LNCAP (cell line): Measurements from ENCODE around the gene RHBDD3.

ENCODE experiments used
- TF ChIP-seq, protein P1 (sequence below): fragments of 450-650 bp; IDR thresholded peaks from 2 replicates; pipeline ENCODE4 v1.5.1; 2017; ENCODE audit warnings: mild to moderate bottlenecking

The RHBDD3 gene

DNA sequence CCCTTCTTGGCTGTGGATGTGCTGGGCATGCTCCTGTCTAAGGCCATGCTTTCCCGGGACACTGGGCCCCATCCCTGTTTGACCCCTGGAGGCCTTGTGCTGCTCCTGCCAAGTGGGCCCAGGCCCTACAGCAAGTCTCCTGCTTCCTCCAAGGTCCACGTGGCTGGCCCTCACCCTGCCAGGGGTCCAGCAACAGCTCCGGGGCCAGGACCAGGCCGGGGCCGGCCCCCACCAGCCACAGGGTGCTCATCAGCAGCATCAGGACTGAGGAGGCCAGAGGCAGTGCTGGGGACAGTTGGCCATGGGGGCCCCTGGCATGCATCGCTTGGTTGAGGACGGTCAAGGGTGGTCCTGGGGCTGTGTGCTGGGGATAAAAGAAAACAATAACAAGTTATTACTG, 2.5 kb downstream of the RHBDD3 start:
- TF ChIP-seq, protein P1, sequence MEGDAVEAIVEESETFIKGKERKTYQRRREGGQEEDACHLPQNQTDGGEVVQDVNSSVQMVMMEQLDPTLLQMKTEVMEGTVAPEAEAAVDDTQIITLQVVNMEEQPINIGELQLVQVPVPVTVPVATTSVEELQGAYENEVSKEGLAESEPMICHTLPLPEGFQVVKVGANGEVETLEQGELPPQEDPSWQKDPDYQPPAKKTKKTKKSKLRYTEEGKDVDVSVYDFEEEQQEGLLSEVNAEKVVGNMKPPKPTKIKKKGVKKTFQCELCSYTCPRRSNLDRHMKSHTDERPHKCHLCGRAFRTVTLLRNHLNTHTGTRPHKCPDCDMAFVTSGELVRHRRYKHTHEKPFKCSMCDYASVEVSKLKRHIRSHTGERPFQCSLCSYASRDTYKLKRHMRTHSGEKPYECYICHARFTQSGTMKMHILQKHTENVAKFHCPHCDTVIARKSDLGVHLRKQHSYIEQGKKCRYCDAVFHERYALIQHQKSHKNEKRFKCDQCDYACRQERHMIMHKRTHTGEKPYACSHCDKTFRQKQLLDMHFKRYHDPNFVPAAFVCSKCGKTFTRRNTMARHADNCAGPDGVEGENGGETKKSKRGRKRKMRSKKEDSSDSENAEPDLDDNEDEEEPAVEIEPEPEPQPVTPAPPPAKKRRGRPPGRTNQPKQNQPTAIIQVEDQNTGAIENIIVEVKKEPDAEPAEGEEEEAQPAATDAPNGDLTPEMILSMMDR, result no peak

DNA sequence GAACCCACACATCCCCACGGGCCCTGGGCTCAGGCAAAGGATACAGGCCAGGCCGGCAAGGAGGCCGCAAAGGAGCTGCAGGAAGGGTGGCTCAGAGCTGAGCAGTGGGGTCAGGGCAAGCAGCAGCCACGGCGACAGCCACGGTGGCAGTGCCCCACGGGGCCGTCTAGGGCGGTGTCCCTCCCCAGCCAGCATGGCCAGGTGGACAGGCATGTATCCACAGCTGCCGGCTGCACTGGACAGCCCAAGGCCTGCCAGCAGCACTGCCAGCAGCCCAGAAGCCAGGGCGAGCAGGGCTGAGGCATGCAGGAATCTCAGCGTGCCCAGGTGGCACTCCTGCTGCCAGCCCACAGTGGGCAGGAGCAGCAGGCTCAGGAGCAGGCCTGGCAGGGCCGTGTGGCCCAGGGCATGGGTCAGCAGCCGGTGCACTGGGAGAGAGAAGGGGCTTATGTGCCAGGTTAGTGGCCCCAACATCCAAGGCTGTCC, 3.9 kb downstream of the RHBDD3 start:
- TF ChIP-seq, protein P1, result no peak

DNA sequence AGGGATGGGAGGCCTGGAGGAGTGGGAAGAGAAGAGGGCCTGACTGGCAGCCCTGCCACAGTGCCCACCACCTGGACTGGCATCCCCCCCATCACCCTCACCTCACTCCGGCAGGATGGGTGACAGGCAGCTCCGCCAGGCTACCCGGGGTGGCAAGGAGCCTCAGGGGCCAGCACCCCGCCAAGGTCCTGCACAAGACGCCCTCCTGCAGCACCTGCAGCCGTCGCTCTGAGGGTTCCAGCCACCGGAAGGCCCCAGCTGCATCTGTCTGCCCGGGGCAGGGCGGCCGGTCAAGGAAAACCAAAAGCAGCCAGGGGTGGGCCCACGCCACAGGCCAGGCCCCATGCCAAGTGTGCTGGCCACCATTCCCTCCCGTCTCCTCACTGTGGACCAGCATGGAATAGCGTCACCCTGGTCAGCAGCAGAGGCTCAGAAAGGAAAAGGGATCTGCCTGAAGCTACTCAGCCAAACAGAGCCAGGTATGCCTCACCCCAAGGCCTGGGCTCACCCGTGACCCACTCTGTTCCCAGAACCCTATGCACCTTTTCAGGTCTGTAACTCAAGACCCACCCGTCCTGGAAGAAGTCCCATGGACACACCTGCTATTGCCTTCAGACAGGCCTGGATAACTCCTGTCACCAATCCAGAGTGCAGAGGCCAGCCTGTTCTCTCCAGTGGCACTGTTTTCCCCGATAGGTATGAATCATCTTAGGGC, 7.0 kb downstream of the RHBDD3 start:
- TF ChIP-seq, protein P1, result no peak

DNA sequence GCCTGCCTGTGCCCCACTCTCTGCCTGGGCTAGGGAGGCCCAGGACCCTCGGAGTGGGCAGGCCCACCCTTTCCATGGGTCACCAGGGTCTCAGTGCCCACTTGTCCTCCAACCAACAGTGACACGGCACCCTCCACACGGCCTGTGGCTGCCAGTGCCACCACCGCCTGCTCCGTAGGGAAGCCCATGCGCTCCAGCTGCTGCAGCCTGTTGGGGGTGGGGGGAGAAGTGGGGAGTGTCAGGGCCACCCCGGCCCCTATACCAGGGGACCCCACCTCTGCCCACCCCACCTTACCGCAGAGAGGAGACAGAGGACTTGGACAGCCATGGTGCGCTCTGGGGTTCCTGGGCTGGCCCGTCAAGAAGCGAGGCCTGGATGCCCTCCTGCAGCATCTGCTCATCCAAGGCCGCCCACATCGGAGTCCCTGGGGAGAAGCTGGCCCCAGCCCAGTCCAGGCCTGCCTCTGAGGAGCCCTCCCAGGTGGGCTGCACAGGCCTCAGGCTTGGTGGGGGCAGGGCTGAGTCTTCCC, 7.7 kb downstream of the RHBDD3 start:
- TF ChIP-seq, protein P1, result no peak

DNA sequence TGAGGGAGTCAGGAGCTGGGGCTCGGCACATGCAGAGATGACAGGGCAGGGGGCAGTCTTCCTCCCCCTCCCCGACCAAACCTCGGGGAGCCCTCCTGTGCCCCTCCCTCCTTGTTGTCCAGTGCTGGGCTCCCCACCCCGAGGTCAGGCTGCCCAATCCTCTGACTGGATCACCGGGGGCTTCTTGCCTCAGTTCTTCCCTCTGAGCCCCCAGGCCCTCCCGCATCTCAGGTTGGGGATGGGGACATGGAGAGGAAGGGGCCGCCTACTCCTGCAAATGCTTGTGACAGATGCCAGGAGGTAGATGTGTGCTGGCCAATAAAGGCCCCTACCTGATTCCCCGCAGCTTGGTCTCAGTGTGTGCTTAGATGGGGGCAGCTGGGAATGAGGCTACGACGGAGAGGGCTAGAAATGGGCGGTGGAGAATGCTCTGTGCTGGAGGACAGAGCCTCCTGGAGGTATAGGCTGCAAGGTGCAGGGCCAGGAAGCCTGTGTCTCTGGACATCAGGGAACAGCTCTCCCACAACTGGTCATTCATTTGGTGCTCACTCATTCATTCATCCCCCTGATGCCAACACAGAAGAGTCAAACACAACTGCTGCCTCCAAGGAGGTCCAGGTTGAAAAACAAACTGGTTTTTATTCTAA, 8.4 kb downstream of the RHBDD3 start:
- TF ChIP-seq, protein P1, result no peak

DNA sequence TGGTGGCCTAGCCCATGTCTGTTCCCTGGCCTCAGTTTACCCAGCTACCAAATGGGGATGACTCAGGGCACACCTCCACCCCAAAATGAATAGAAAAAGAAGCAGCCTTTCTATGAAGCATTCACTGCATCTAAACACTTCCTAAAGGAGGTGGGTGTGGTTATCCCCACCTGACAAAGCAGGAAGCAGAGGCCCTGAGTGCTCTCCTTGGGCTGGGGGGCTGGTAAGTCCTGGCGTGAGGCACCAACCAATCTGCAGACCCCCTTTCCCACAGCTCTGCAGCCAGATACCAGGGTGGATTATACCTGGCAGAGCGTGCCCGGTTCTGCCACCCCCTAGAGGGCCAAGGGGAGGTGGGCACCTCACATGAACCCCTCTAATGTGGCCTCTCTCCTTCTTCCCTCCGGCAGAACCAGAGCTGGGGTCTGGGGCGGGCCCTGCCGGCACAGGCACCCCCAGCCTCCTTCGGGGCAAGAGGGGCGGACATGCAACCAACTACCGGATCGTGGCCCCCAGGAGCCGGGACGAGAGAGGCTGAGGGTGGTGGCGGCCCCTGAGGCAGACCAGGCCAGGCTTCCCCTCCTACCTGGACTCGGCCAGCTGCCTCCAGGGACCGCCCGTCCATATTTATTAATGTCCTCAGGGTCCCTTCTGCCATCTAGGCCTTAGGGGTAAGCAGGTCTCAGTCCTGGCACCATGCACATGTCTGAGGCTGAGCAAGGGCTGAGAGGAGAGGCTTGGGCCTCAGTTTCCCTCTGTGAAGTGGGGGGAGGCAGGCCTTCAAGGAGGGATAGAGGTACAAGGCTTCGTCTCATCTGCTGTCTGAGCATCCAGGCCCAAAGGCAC, 9.2 kb downstream of the RHBDD3 start:
- TF ChIP-seq, protein P1, result no peak

DNA sequence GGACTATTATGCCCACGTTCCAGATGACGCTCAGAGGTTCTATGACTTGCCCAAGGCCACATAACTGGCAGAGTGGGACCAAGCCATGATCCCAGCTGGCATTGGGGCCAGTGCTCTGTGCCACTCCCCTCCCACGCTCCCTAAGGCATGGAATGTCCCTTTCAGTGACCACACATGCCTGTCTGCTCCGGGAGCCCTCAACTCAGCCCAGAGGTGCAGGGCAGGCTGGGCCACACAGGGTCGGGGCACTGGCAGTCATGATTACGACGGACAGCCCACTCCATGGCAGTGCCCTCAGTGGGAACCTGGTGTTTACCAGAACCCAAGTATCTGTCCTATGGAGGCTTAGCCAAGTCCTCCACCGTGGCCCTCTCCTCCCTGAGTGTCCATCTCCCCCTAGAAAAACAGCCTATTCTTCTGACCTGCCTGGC, 10.0 kb downstream of the RHBDD3 start:
- TF ChIP-seq, protein P1, result no peak
